HepG2 (cell line): ENCODE measurements around the gene KCNK7. TPM values are rescaled to one million over a fixed set of nuclear protein-coding genes. Genes with fewer than 3 reads are reported as not detected.

Experiments
- ATAC-seq: fragments of 200-7000 bp; cut with Tn5 transposase; 3 replicates; pipeline ENCODE4 v1.9.1; 2020; ENCODE audit warnings: mild to moderate bottlenecking, moderate library complexity
- BruUV-seq: library from RNA; stranded (reverse); fragments of 400-500 nt; replicated peaks from 2 replicates; lab custom pipeline; 2021; lab: Mats Ljungman, UMichigan
- CTCF ChIA-PET: fragments of 300-600 bp; formaldehyde crosslinking; extraction: SDS; loops from one replicate; lab custom pipeline; 2021; ENCODE audit warnings: low total read pairs, inconsistent platforms, low intra/inter-chr PET ratio; lab: Yijun Ruan, JAX
- POLR2A ChIA-PET: fragments of 350-600 bp; sonication (Branson Sonifier 250); formaldehyde crosslinking; loops from one replicate; lab custom pipeline; 2020; ENCODE audit warnings: antibody characterized with exemption, inconsistent platforms; lab: Yijun Ruan, JAX
- DNase-seq: peaks from one replicate; pipeline ENCODE4 v3.0.0-alpha.2; 2015; ENCODE audit warnings: low spot score
- FAIRE-seq: peaks from 3 replicates; lab custom pipeline; 2011; peaks lifted over from hg19 to GRCh38; lab: Jason Lieb, UNC
- H2AFZ ChIP-seq: one replicate; pipeline ENCODE4 v1.6.1; 2011; ENCODE audit warnings: low read length, inconsistent platforms
- H3K27ac ChIP-seq: fragments of 300-600 bp; 3 replicates; pipeline ENCODE4 v1.8.0; 2011; ENCODE audit warnings: mixed run types, mild to moderate bottlenecking, mixed read lengths, low read length, inconsistent platforms; ENCODE audit not compliant: insufficient read depth; ENCODE audit errors: extremely low read length
- H3K27me3 ChIP-seq, 2 experiments: fragments of 200-600 bp in 1 of 2; 2 replicates in 1 of 2; 3 replicates in 1 of 2; pipeline versions ENCODE4 v1.6.0 to v1.8.0; 2011; ENCODE audit warnings: low read length in 2 of 2, mild to moderate bottlenecking in 2 of 2, moderate library complexity in 2 of 2, inconsistent platforms in 1 of 2; ENCODE audit not compliant: insufficient read depth in 2 of 2, control insufficient read depth in 1 of 2
- H3K36me3 ChIP-seq, 2 experiments: fragments of 200-600 bp in 1 of 2; replicated peaks in 1 of 2; 2 replicates in 1 of 2; 3 replicates in 1 of 2; pipeline versions ENCODE4 v1.5.1 to v1.8.0; 2011; ENCODE audit warnings: low read length in 2 of 2, inconsistent platforms in 1 of 2; ENCODE audit not compliant: insufficient read depth in 2 of 2, control insufficient read depth in 1 of 2
- H3K4me1 ChIP-seq: 2 replicates; pipeline ENCODE4 v1.5.1; 2012; ENCODE audit warnings: low read length, inconsistent platforms; ENCODE audit not compliant: insufficient read depth
- H3K4me2 ChIP-seq: 2 replicates; pipeline ENCODE4 v1.6.0; 2011; ENCODE audit warnings: low read depth, low read length, inconsistent platforms
- H3K4me3 ChIP-seq, 3 experiments: fragments of 200-600 bp in 1 of 3; sonication (generic), shearing (Covaris generic) in 1 of 3; replicated peaks in 1 of 3; 2 replicates each; pipeline ENCODE4 v1.5.1; 2011 to 2016; ENCODE audit warnings: low read length in 3 of 3, inconsistent platforms in 2 of 3, low read depth in 2 of 3, mild to moderate bottlenecking in 2 of 3, control low read depth in 1 of 3, mixed read lengths in 1 of 3; ENCODE audit not compliant: insufficient read depth in 1 of 3
- H3K79me2 ChIP-seq: one replicate; pipeline ENCODE4 v1.6.1; 2011; ENCODE audit warnings: low read length, inconsistent platforms; ENCODE audit not compliant: insufficient read depth
- H3K9ac ChIP-seq: 2 replicates; pipeline ENCODE4 v1.6.0; 2011; ENCODE audit warnings: mild to moderate bottlenecking, low read depth, low read length, inconsistent platforms; ENCODE audit not compliant: insufficient read depth
- H3K9me3 ChIP-seq: 2 replicates; pipeline ENCODE4 v1.5.1; 2012; ENCODE audit warnings: mild to moderate bottlenecking, low read length
- H4K20me1 ChIP-seq: 2 replicates; pipeline ENCODE4 v1.6.0; 2011; ENCODE audit warnings: inconsistent platforms, mild to moderate bottlenecking, low read length, moderate library complexity; ENCODE audit not compliant: insufficient read depth
- STAG1 ChIP-seq: sonication (generic); formaldehyde crosslinking; IDR thresholded peaks from 2 replicates; pipeline ENCODE4 v1.4.0; 2020; ENCODE audit warnings: missing genetic modification reagents
- ZBTB20 ChIP-seq: sonication (generic); formaldehyde crosslinking; IDR thresholded peaks from 2 replicates; pipeline ENCODE4 v1.8.1; 2023; ENCODE audit warnings: missing genetic modification reagents, low read depth, mild to moderate bottlenecking, borderline replicate concordance
- ZNF251 ChIP-seq: sonication (generic); formaldehyde crosslinking; IDR thresholded peaks from 2 replicates; pipeline ENCODE4 v1.9.0; 2021; ENCODE audit warnings: mild to moderate bottlenecking, missing genetic modification reagents
- ZSCAN29 ChIP-seq: sonication (generic); formaldehyde crosslinking; conservative IDR thresholded peaks from 2 replicates; pipeline ENCODE4 v1.4.0; 2020; ENCODE audit warnings: mild to moderate bottlenecking, missing genetic modification reagents
- WGBS: methylation state at CpG from one replicate; pipeline ENCODE4 v1.1.6; 2017; ENCODE audit warnings: low lambda C conversion rate; 5-methylcytosine and 5-hydroxymethylcytosine counted together
- in situ Hi-C: cut with HindIII; loops from 2 replicates; pipeline ENCODE4 v1.10.0; 2017; ENCODE audit warnings: low pct_unique_long_range_greater_than_20kb; ENCODE audit not compliant: extremely low pct_ligation_motif_present
- intact Hi-C: fragments of 100-400 bp; cut with micrococcal nuclease; formaldehyde crosslinking; loops from one replicate; pipeline ENCODE4 v1.10.0; 2022; ENCODE audit not compliant: unreplicated experiment
- polyA plus RNA-seq, 8 experiments: library from polyadenylated mRNA; depleted of rRNA in 3 of 8; stranded (reverse) in 7 of 8; unstranded in 1 of 8; fragments of >200 nt; fragmentation: Illumina TruSeq in 4 of 8; extraction: Trizol in 4 of 8; gene quantifications; 2 replicates each; pipeline versions ENCODE4 v1.2.1 to v1.2.3, GENCODE V29; 2011 to 2016; ENCODE audit warnings: low read depth in 4 of 8, missing spikeins in 1 of 8, mixed read lengths in 1 of 8; ENCODE audit not compliant: insufficient read depth in 1 of 8
- total RNA-seq, 5 experiments: library from RNA; depleted of rRNA; stranded (reverse); fragments of >200 nt; fragmentation: Illumina TruSeq; extraction: Trizol; gene quantifications; 2 replicates each; pipeline ENCODE4 v1.2.3, GENCODE V29; 2016; ENCODE audit warnings: low read depth in 1 of 5
- TF ChIP-seq, protein P1 (sequence below): sonication (generic); formaldehyde crosslinking; IDR thresholded peaks from 2 replicates; pipeline ENCODE4 v1.5.1; 2020; ENCODE audit warnings: missing genetic modification reagents, mild to moderate bottlenecking, borderline replicate concordance
- TF ChIP-seq, protein P2 (sequence below): sonication (generic); formaldehyde crosslinking; IDR thresholded peaks from 2 replicates; pipeline ENCODE4 v1.4.0; 2020; ENCODE audit warnings: missing genetic modification reagents; ENCODE audit errors: not compliant biosample characterization
- TF ChIP-seq, protein P3 (sequence below): sonication (generic); formaldehyde crosslinking; IDR thresholded peaks from 2 replicates; pipeline ENCODE4 v1.4.0; 2020; ENCODE audit warnings: missing genetic modification reagents

The KCNK7 gene
- total and polyA plus RNA-seq, 2 of the 13 experiments (the other 11 are each of a cell fraction or from before 2014, with no cell fraction given) = 0.11 TPM; not detected in 1

DNA sequence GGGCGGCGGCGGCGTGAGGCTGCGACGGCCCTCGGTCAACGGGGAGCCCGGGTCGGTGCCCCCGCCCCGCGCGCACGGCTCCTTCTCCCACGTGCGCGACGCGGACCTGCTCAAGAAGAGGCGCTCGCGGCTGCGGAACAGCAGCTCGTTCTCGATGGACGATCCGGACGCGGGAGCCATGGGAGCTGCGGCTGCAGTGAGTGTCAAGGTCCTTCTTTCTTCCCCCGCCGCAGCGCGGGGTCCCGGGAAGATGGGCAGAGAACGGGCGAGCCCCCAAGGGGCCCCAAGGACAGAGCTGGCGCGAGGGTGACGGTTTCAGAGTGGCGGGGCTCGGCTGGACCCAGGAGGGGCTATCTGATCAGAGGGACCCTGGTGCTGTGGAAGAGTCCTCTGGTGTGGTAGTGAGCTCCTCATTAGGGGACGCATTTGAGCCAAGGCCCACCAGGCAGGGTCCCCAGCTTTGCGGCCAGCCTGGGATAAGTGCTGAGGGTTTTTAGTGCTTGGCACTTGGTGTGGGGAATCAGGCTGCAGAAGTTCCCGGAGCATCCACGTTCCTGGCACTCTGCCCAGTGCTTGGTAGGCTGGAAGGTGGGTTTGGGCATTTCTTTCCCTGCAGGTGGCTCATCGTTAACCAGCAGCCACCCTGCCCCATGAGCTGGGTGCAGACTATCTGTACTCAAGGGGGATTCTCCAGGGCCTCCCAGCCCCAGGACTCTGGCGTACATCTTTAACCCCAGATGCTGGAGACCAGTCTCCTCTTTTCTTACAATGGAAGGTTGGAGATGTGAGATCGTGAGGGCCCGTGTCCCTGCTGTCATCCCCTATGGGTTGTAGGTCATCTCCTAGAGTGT is 10.0 kb downstream of the KCNK7 start:
- no peak for FAIRE-seq
- no TSS peak for BruUV-seq
- 0 out of 5 replicates have a peak, but pooled peaks cover 0 to 3% of the 10 kb centered on the region in 2 experiments for H3K36me3 ChIP-seq

More for the DNA sequence above, 10.0 kb downstream of the KCNK7 start:
- ATAC-seq = no peak
- CTCF ChIA-PET = no interaction called here
- no peaks in the 10 kb centered on the region for H3K27me3 ChIP-seq
- in situ Hi-C loops (loop anchor here (5.0 kb wide), 1 partner anchor 43 kb away; no protein-coding TSS in a partner anchor), intact Hi-C loops (no loop called here)
- H3K27ac ChIP-seq = no peak overlapping the region
- H3K9me3 ChIP-seq = no peaks in the 10 kb centered on the region
- H3K4me1 ChIP-seq = peaks cover 33% of the 10 kb centered on the region
- no peak overlapping the region for H3K4me3 ChIP-seq
- H3K9ac ChIP-seq = no peak overlapping the region
- no peak for DNase-seq
- TF ChIP-seq ZBTB20 = no peak
- no peak for TF ChIP-seq ZNF251 (CRISPR knock-in tag)
- TF ChIP-seq, protein P1, sequence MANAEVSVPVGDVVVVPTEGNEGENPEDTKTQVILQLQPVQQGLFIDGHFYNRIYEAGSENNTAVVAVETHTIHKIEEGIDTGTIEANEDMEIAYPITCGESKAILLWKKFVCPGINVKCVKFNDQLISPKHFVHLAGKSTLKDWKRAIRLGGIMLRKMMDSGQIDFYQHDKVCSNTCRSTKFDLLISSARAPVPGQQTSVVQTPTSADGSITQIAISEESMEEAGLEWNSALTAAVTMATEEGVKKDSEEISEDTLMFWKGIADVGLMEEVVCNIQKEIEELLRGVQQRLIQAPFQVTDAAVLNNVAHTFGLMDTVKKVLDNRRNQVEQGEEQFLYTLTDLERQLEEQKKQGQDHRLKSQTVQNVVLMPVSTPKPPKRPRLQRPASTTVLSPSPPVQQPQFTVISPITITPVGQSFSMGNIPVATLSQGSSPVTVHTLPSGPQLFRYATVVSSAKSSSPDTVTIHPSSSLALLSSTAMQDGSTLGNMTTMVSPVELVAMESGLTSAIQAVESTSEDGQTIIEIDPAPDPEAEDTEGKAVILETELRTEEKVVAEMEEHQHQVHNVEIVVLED (CRISPR knock-in tag) = no peak
- no peak for TF ChIP-seq STAG1 (CRISPR knock-in tag)
- TF ChIP-seq, protein P2, sequence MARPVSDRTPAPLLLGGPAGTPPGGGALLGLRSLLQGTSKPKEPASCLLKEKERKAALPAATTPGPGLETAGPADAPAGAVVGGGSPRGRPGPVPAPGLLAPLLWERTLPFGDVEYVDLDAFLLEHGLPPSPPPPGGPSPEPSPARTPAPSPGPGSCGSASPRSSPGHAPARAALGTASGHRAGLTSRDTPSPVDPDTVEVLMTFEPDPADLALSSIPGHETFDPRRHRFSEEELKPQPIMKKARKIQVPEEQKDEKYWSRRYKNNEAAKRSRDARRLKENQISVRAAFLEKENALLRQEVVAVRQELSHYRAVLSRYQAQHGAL (CRISPR knock-in tag) = no peak
- no peak for TF ChIP-seq ZSCAN29 (CRISPR knock-in tag)
- TF ChIP-seq, protein P3, sequence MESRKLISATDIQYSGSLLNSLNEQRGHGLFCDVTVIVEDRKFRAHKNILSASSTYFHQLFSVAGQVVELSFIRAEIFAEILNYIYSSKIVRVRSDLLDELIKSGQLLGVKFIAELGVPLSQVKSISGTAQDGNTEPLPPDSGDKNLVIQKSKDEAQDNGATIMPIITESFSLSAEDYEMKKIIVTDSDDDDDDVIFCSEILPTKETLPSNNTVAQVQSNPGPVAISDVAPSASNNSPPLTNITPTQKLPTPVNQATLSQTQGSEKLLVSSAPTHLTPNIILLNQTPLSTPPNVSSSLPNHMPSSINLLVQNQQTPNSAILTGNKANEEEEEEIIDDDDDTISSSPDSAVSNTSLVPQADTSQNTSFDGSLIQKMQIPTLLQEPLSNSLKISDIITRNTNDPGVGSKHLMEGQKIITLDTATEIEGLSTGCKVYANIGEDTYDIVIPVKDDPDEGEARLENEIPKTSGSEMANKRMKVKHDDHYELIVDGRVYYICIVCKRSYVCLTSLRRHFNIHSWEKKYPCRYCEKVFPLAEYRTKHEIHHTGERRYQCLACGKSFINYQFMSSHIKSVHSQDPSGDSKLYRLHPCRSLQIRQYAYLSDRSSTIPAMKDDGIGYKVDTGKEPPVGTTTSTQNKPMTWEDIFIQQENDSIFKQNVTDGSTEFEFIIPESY (CRISPR knock-in tag) = no peak
- H3K79me2 ChIP-seq = no peaks in the 10 kb centered on the region
- POLR2A ChIA-PET = interaction anchor here (1.3 to 2.1 kb wide), 3 partner anchors 8 to 11 kb away, joined by 3 to 6 read pairs (median 4); partner anchors contain the start of gene KCNK7
- H3K4me2 ChIP-seq = no peak overlapping the region
- 97% methylated on average over 40 of the region's 51 CpGs for WGBS
- H2AFZ ChIP-seq = no peak overlapping the region
- H4K20me1 ChIP-seq = no peaks in the 10 kb centered on the region
